GM21529 (cell line): Measurements from ENCODE around the gene CADPS.

ENCODE experiments used
- ATAC-seq: cut with Tn5 transposase; IDR thresholded peaks from one replicate; pipeline ENCODE4 v1.9.1; 2021; ENCODE audit not compliant: unreplicated experiment

CADPS gene

DNA sequence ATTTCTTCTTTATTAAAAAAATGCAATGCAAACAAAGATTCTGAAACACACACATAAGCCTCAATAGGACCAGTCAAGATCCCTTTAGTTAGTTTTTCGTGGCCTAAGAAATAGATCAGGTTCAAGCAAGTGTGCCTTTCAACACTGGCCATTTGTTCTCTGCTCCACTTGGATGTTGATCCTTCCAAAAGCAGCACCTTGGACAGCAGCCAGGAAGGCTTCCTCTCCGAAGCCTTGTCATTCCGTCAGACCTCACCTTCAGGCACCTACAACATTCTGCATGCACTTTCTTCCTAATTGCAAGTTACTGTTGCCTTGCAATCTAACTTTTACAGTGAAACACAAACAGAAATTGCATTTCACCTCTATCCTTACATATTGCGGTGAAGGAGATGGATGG is 346.0 kb downstream of the CADPS start:
- ATAC-seq = no peak

DNA sequence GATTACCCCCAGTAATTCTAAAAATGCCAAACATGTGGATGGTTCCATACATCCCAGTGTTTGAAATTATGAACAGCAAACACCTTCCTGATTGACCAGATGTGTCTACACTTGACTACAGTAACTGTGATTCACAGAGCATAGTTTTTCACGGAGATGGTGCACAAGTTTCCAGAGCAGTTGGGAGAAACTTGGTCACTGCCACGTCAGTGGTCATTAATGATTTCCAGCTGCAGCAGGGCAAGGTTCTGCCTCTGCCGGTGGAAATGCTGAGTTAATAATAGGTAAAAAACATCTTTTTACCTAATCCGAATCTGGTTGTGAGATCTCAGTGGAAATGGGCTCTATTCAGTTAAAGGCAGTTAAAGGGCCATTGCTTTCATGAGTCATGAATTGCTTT is 347.7 kb downstream of the CADPS start:
- ATAC-seq = no peak

DNA sequence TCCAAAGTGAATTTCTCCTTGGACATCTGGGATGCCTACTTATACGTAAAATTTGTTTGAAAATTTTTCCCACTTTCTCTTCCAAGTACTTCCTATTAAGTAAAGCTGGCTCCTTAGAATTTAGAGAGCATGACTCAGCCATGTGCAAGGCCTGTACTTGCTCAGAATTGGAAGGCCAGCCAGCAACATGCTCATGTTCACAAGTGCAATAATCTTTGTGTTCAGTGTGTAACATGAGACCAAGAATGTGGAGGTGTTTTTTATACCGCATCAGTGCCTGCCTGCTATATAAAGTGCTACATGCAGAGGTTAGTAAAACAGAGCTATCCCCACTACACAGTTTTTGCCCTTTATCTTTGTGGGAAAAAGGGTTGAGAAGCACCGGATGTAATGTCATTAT is 349.9 kb downstream of the CADPS start:
- no peak for ATAC-seq

DNA sequence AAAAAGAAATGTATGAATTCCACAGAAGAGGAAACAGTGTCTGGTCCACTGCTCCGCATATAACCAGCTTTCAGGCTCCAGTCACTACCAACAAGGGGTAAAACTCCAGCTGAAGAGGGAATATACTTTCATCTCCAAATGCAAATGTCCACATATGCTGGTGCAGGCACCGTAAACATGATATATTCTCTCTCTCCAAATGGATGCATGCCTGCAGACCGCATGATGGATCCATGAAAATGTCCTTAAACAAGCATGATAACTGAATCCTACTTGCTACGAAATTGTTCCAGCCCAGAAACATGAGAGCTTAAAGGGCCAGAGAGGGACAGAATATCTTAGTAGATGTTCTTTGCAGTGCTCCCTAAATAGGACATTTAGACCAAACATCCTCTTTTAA is 351.5 kb downstream of the CADPS start:
- ATAC-seq = no peak

DNA sequence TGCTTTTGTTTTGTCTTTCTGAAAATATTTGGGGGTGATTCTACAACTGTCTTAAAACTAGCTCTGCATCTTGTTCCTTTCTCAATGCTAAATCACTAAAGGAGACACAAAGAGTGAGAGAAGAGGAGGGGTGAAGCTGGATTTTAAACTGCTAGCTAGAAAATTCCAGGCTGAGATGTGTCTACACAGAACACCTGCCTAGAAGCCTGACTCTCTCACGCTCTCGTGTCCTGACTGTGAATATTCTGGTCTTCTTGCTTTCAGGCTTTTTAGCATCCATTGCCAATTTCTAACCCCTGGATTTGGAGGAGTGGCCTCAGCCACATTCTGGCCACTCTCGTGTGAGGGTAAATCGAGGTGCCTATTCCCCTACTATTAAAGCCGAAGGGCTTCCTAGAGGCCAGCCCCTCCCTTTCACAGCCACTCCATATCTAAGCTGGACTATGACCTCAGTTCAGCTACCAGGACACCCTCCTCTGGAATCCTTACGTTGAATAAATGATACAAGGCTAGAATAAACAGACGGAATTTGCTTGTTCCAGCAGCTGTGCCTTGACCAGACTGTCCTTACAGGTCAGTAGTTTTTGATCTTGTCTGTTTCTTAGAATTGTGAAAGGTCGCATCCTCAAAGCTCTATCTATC is 353.6 kb downstream of the CADPS start:
- ATAC-seq = no peak

DNA sequence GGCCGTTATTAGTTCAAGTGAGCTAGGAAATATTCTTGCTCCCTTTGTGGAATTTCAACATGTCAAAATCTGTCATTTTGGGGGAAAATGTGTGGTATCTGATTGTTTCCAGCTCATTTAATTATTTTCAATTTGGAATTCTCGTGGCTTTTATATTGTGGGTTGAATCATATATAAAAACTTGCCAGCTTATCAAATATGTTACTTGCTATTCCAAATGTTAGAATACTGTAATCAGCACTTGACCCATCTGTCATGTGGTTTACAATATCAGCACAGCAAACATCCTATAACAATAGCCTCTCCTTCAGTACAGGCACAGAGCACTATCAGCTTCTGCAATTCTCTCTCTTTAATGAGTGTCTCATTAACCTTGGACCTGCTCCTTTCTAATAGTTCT is 371.7 kb downstream of the CADPS start:
- ATAC-seq = no peak

DNA sequence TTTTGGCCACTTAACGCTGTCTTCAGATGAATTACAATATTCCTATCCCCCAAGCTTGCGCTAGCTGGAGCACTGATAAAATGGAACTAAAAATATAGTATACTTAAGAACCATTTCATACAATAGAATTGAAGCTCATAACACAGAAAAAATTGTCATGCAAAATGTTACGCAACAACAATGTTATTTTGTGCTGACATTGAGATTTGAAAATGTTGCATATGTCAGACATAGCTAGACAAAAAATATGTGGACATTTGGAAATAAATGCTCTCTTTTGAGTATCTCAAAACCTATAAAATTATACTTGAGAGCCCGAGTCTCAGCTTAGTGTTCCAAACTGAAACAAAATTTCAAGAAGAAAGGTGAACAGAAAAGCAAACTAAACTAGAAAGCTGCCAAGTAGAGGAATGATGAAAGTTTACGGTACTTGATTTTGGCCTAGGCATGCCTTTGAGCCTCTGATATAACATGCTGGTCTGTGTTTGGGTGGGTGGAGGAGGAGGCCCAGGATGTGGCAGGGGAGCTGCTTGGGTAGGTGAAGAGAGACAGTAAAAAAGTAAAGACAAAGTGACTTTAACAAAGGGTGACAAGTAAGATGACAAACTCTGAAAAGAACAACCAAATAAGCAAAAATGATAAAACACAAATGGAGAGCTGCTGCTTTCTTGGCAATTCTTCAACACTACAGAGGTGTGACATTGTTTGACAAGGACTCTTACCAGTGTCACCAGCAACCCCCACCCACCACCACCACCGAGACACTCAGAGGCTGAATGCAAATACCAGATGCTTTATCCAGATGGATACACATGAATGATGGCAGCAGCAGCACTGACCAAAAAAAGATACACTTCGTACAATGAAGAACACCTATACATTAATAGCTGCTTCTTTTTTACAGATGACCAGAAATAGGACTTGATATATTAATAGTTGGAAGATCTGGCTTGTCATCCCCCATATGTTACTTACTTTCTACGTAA is 372.6 kb downstream of the CADPS start:
- ATAC-seq = no peak

DNA sequence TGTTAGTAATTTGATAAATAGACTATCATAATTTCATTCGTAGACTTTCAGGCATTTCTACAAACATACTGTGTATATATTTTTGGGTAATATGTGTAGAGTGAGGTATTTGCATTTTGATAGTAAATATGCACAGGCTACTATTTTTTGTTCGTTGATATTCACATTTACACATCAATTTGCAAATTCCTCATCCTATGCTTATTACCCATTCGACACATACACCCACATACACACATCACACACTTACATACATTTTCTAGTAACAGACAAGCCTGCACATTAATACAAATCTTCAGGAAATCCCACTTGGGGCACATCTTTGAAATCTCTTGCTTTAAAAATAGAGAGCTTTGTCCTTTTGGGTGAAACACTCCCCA is 373.9 kb downstream of the CADPS start:
- ATAC-seq = no peak

DNA sequence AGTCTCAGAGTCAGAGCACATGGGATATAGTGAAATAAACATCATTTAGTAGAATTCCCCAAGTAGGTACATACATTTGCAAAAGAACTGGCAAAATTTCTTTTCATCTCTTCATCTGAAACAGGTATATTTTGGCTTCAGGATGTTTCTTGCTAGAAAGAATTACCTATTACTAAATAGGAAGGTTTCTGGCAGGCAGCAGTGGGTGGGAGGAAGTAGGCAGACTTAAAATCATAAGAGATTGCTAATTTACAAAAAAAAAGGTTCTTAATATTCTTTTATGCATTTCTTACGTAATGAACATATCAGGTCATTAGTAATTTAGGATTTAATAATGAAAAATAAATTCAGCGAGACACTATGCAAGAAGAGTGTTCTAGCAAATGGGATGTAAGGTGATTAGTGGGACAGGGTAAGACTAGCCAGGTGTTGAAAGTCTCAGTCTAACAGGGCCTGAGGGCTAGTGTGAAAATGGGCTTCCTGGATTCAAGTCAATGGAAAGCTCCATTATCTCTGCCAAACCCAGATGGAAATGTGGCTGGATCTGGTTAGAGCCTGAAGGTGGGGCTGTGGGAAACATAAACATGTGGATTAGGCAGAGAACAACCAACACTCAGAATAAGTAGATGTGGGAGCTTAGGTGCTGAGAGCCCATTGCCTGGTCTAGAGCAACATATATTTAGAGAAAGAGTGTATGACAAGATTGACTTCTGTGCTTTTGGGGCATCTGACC is 374.5 kb downstream of the CADPS start:
- ATAC-seq = no peak

DNA sequence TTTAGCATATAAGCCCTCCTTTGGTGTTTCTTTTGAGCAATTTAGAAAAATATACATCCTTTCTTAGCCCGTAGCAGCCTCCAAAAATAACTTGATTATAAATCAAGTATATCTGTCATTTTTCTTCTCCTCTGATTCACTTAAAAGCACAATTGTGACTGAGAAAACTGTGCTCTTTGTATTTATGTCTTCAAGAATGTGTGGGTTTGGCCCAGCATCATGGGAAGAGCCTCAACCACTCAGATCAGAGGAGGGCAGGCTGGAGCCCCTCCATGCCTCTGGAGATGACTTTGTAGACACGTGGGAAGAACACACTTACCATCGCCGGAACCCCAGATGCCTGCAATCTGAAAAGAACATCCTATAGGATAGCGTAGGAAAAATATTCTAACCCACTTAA is 378.1 kb downstream of the CADPS start:
- ATAC-seq = no peak

DNA sequence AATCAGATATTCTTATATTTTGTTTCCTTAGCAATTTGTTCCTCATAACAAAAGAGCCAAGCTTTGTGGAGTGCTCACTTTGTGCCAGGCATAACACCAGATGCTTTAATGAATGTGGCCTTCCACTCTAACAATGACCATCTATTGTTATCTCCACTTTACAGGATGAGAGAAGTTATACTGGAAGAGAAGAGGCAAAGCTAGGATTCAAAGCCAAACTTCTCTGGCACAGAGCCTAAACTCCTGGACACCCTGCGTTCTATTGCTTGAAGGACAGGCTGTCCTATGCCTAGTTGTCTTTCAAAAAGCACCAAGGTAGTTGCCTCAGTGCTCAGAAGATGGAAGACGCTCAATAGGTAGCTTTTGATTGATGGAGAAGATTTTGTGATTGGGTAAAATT is 378.7 kb downstream of the CADPS start:
- ATAC-seq = no peak

DNA sequence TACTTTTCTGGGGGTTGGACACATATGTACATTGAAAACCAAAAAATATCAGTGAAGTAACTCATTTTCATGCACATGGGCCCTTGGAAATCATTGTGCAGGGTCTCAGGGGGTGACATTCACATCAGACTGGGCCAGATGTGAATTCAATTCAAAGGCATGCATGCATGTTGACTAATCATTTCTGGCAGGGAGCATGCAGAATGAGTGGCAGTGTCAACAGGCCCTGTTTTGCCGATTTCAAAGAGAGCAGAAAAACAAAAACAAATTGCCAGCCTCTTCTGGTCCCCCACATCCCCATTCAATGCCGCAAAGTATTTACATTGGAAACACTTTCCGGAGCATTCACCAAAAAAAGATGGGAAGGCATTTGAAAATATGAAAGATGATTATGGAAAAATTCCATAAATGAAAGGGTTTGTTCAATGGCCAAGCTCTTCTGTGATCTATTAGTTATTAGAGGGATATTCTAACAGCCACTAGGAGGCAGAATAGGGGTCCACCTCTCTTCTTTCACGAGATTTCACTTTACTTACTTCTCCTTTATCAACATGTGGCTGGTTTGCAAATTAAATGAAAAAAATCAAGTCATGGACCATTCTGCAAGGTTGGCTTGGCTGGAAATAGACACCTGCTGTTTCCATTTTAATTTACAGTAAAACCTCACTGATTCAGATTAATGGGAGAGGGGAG is 382.0 kb downstream of the CADPS start:
- ATAC-seq = no peak

DNA sequence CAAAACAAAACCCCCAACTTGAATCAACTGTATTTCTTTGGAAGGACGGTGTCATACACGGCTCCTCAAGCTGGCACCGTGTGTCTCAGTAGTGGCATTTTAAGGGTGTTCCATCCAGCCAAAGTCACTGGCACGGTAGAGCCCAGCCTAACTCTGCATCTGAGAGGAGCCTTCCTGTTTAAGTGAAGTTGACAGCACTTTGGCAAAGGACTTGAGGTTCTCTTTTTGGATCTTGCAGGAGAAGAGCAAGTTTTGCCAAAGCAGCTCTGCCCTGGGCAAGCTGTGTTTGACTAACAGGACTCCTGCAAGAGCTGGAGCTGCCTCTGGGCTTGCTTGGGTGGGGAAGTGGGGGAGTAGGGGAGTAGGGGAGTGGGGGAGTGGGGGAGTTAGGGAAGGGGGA is 392.3 kb downstream of the CADPS start:
- ATAC-seq = no peak

DNA sequence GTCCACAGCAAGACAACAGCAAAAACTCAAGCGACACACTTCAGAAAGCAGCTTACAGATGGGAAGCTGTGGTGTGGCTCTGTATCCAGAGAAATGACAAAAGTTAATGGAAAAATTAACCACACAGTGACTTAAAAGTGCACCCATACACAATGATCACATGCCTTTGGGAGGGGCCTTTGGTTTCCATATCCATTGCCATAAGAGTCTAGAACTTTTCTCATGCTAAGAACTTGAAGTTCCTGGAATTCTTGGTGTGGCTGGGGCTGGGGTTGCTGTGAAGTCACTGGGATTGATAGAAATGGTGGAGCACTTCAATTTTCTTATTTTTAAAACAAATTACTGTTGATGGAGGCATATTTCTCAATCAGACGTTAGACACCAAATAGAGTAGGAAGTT is 393.3 kb downstream of the CADPS start:
- ATAC-seq = no peak

DNA sequence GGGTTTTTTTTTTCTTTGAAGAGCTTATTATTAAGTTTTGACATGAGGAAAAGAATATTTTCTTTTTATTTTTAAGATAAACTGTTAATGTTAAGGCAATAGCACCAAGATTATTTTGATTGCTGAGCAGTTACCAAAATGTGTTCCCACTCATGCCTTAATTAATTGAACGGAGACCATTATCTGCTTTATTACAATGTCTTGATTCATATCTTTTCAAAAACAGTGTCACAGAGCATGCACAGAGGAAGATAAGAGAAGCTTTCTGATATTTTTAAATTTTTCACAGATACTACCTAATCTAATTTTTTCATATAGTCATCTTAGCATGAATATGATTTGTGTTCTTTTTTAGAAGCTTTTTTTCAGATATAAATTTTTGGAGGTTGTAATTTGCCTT is 395.2 kb downstream of the CADPS start:
- ATAC-seq = no peak

DNA sequence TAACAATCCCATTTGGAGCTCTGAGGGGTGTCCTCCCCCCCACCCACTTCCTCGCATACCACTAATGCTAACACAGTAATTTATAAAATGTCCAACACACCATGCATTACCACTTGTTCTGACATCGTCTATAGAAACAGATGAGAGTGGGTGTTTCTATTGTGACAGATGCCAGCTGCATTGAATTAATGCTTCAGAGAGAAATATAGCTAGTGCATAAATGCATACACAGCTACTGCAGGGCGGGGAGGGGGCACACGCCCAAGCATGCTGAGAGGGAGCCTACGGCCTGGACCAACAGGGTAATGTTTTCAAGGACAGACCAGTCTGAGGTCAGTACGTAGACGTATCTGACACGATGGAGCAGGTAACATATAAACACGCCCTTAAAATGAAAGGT is 395.9 kb downstream of the CADPS start:
- no peak for ATAC-seq

DNA sequence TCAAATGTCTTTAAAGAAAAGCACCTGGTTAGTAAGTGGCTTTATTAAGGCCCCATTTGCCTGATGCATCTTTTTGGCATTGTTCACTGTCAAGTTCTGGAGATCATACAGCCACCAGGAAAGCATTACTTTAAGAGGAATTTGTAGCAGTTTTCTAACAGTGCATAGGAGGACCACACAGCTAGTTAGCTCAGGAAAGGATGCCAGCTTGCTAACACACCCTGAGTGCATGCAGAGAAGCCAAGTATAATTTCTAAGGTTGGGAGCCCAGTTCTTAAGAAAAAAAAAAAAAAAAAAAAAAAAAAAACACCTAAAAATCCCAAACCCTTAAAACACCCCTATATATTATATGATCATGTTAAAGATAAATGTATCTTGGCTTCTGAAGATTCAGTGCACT is 399.9 kb downstream of the CADPS start:
- no peak for ATAC-seq

DNA sequence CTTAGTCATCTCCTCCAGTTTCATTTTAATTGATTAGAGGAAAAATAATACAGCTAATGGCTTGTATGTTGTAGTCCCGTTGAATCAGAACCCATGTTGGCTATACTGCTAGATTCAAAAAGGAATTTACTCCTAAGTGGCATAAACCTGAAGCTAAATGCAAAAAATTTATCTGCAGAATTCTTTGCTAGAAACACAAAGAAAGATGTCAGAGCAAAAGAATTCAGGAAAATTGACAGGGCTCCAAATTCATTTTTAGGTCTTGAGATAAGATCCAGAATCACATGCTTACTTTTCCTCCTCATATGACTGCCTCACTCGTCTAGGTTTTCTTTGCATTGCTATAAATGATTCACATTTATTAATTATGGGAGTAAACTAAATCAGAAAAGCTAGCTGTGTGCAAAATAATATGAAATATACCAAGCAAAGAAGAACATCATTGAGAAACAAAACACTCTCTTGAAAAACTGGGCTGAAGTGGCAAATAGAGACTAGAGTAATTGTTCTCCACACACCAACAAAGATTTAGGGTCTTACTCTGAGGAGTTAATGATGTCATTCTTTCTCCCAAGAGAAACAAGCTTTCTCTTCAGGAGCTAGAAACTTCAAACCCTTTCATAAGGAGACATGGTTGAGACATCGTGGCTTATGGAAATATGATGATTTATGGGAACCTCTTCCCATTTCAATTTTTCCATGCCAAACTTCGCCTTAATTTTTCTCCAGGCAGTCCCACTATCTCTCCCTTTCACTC is 407.1 kb downstream of the CADPS start:
- no peak for ATAC-seq

DNA sequence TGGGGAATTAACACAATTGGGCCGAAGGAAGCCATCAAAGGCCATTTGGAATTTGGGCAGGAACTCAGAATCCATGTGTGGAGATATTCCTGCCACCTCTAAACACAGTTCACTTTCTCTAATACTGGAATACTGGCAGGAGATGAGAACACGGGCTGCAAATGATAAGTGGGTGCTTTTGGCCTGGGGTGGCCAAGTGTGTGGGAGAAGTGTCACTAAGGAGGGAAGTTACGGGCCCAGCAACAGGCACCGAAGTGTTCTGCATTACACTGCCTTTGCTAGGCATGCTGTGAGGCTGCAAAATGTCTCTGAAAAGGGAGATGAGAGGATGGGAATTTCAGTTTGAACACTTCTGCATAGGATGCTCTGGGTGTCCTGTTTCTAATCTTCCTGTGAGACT is 412.4 kb downstream of the CADPS start:
- no peak for ATAC-seq

DNA sequence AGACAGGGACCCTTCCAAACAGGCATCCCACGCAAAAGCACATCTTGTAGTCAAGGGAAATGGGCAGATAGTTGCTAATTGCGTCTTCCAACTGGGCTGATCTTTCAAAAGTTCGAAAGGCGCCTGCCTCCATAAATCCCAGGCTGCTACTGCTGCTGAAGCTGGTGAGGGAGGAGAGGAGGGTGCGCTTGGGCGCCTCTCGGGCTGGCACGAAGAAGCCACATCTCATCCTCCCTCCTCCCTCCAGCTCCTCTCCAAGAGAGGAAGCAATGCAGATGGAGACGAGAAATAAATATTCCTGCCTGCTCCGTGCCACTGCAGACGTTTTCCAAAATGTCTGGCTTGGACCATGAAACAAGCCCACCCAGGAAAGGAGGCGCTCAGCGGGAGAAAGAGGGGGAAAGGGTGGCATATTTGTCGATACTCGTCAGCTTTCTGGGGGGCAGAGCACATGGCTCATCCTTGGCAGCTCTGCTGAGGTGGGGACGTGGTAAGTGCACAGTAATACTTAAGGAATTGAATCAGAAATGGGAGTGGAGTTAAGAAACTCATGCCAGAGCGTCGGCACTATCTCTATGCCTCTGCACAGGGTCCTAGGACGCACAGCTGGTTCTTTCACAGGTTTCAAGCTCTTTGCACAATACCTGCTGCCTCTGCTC is 413.0 kb downstream of the CADPS start:
- no peak for ATAC-seq
